ENCODE data around the gene RAMAC.
"Not testable (repeated sequence)": the region's sequence is repeated elsewhere in the genome, so short reads cannot be mapped to it uniquely, and the experiment has no call there.

RAMAC gene

GRCh38 chr15:83015361-83015760 is 29.4 kb downstream of the RAMAC start:
- no peak for DNase-seq

GRCh38 chr15:83016906-83017305 is 30.9 kb downstream of the RAMAC start:
- no peak for DNase-seq

- no peak for DNase-seq
These were observed 32.4 kb downstream of the RAMAC start for GRCh38 chr15:83018436-83018835.

GRCh38 chr15:83030021-83030420 is 44.0 kb downstream of the RAMAC start:
- DNase-seq = peak; percentile 47

- not testable (repeated sequence) for DNase-seq
These were observed 45.2 kb downstream of the RAMAC start for GRCh38 chr15:83031234-83031633.

GRCh38 chr15:83036253-83036652 is 50.2 kb downstream of the RAMAC start:
- DNase-seq = no peak

- no peak for DNase-seq
These were observed 53.2 kb downstream of the RAMAC start for GRCh38 chr15:83039206-83039605.
